Measurements from ENCODE around the gene ZDHHC18.

The ZDHHC18 gene

GRCh38 chr1:26826261-26827105, at the start of gene ZDHHC18:
TSS of gene ZDHHC18 (plus strand) at chr1:26826688. CDS start at chr1:26826805, 117 bp downstream.
- DNase-seq: peak; percentile 14

GRCh38 chr1:26779098-26779668, 47.3 kb upstream of the ZDHHC18 start:
- no peak for DNase-seq

GRCh38 chr1:26780344-26780957, 46.0 kb upstream of the ZDHHC18 start:
- no peak for DNase-seq

GRCh38 chr1:26781206-26781825, 45.2 kb upstream of the ZDHHC18 start:
- DNase-seq: no peak

- no peak for DNase-seq
Measured at GRCh38 chr1:26782521-26783212, 43.8 kb upstream of the ZDHHC18 start.

GRCh38 chr1:26783646-26784022, 42.9 kb upstream of the ZDHHC18 start:
- no peak for DNase-seq

GRCh38 chr1:26784023-26784871, 42.2 kb upstream of the ZDHHC18 start:
- no peak for DNase-seq

- DNase-seq: no peak
Measured at GRCh38 chr1:26784886-26785285, 41.6 kb upstream of the ZDHHC18 start.

- no peak for DNase-seq
Measured at GRCh38 chr1:26785611-26786436, 40.7 kb upstream of the ZDHHC18 start.

- no peak for DNase-seq
Measured at GRCh38 chr1:26786437-26787380, 39.8 kb upstream of the ZDHHC18 start.

GRCh38 chr1:26787381-26787705, 39.1 kb upstream of the ZDHHC18 start:
- DNase-seq: no peak

- DNase-seq: peak; percentile 76
Measured at GRCh38 chr1:26787706-26788514, 38.6 kb upstream of the ZDHHC18 start, which contains the start of gene PIGV. TSS of gene PIGV (plus strand) at chr1:26787950. CDS start at chr1:26790816, 2,866 bp downstream.

- no peak for DNase-seq
Measured at GRCh38 chr1:26788515-26788785, 38.0 kb upstream of the ZDHHC18 start.

GRCh38 chr1:26788836-26789611, 37.5 kb upstream of the ZDHHC18 start:
- DNase-seq: peak; percentile 80

GRCh38 chr1:26789612-26789865, 36.9 kb upstream of the ZDHHC18 start:
- DNase-seq: no peak

GRCh38 chr1:26789931-26790330, 36.6 kb upstream of the ZDHHC18 start:
- no peak for DNase-seq

- DNase-seq: no peak
Measured at GRCh38 chr1:26790551-26790953, 35.9 kb upstream of the ZDHHC18 start.

GRCh38 chr1:26791148-26791547, 35.3 kb upstream of the ZDHHC18 start:
- DNase-seq: no peak

GRCh38 chr1:26791626-26792025, 34.9 kb upstream of the ZDHHC18 start:
- no peak for DNase-seq
